DND-41 (cell line): Measurements from ENCODE around the gene MAPKAPK3.

Experiments used
- EZH2 ChIP-seq: IDR thresholded peaks from 3 replicates; pipeline ENCODE4 v1.6.1; 2012; ENCODE audit warnings: borderline replicate concordance, low read depth, mild to moderate bottlenecking, moderate library complexity, low read length, inconsistent platforms; ENCODE audit not compliant: severe bottlenecking
- TF ChIP-seq, protein P1 (sequence below): IDR thresholded peaks from 2 replicates; pipeline ENCODE4 v1.5.1; 2012; ENCODE audit warnings: borderline replicate concordance, low read length, moderate library complexity, mild to moderate bottlenecking; ENCODE audit not compliant: poor library complexity, severe bottlenecking; ENCODE audit errors: extremely low read depth

DNA sequence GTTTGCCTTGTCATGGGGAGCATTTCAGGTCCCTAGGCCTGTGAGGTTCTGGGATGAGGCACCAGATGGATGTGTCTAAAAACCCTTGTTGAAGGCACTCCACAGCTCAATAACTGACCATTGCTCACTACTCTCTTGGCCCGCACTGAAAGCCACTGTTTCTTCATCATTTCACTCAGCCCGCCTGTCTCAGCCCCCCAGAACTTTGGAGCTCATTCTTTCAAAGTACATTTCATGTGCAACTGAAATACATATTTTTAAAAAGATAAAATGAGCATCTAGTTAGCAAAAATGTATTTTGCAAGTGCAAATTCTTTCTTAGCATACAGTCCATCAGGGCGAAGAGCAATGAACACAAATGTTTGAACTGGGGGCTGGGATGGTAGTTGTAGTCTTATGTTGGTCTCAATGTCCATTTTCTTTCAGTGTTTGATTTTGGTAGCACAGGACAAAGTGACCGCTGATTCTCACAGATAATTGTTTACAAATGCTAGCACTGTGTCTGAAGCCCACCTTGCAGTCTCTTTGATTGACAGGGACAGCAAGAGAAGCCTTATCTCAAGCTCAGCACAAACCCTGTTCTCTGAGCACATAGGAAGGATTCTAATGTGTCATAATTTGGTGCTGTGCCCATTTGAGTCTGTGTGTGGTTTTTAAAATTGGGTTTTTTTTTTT lies 28.1 kb upstream of the MAPKAPK3 start:
- TF ChIP-seq, protein P1, sequence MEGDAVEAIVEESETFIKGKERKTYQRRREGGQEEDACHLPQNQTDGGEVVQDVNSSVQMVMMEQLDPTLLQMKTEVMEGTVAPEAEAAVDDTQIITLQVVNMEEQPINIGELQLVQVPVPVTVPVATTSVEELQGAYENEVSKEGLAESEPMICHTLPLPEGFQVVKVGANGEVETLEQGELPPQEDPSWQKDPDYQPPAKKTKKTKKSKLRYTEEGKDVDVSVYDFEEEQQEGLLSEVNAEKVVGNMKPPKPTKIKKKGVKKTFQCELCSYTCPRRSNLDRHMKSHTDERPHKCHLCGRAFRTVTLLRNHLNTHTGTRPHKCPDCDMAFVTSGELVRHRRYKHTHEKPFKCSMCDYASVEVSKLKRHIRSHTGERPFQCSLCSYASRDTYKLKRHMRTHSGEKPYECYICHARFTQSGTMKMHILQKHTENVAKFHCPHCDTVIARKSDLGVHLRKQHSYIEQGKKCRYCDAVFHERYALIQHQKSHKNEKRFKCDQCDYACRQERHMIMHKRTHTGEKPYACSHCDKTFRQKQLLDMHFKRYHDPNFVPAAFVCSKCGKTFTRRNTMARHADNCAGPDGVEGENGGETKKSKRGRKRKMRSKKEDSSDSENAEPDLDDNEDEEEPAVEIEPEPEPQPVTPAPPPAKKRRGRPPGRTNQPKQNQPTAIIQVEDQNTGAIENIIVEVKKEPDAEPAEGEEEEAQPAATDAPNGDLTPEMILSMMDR, result no peak
- no peak for TF ChIP-seq EZH2
